Kidney (tissue), 14 donors: ENCODE results near the gene GLRA2. TPM values are rescaled to one million over a fixed set of nuclear protein-coding genes. Genes with fewer than 3 reads are reported as not detected.

Experiments
- DNase-seq, 5 donors: peaks; one replicate each; pipeline ENCODE4 v3.0.0-alpha.2; 2013 to 2020
- FAIRE-seq: peaks from 2 replicates; lab custom pipeline; 2012; peaks lifted over from hg19 to GRCh38; lab: Jason Lieb, UNC
- H3K27ac ChIP-seq, 2 donors: one replicate each; pipeline ENCODE4 v1.7.0; 2013; ENCODE audit warnings: low read depth in 2 of 2, low read length in 2 of 2, inconsistent platforms in 1 of 2
- H3K27me3 ChIP-seq: one replicate; pipeline ENCODE4 v1.7.1; 2013; ENCODE audit warnings: low read length, inconsistent platforms; ENCODE audit not compliant: control insufficient read depth, insufficient read depth
- H3K36me3 ChIP-seq, 3 donors: one replicate each; pipeline versions ENCODE4 v1.7.0 to v1.7.1; 2013; ENCODE audit warnings: low read length in 3 of 3, control low read depth in 1 of 3, inconsistent platforms in 1 of 3; ENCODE audit not compliant: insufficient read depth in 3 of 3, control insufficient read depth in 2 of 3
- H3K4me1 ChIP-seq, 3 donors: one replicate each; pipeline versions ENCODE4 v1.7.0 to v1.7.1; 2013; ENCODE audit warnings: low read length in 3 of 3, inconsistent platforms in 1 of 3, low read depth in 1 of 3; ENCODE audit not compliant: control insufficient read depth in 2 of 3, insufficient read depth in 2 of 3
- H3K4me3 ChIP-seq, 3 donors: one replicate each; pipeline versions ENCODE4 v1.7.0 to v1.8.1; 2013; ENCODE audit warnings: low read length in 3 of 3, control low read depth in 1 of 3, inconsistent platforms in 1 of 3
- H3K9ac ChIP-seq, 3 donors: one replicate each; pipeline versions ENCODE4 v1.7.0 to v1.7.1; 2013; ENCODE audit warnings: low read length in 3 of 3, control low read depth in 1 of 3, inconsistent platforms in 1 of 3
- H3K9me3 ChIP-seq, 3 donors: one replicate each; pipeline versions ENCODE4 v1.7.0 to v1.7.1; 2013; ENCODE audit warnings: low read length in 3 of 3, control low read depth in 1 of 3, inconsistent platforms in 1 of 3; ENCODE audit not compliant: control insufficient read depth in 2 of 3, insufficient read depth in 1 of 3
- intact Hi-C: fragments of 100-400 bp; cut with DNase I; formaldehyde crosslinking; loops from one replicate; pipeline ENCODE4 v1.11.1; 2022
- polyA plus RNA-seq: library from polyadenylated mRNA; stranded (reverse); fragments of 350-450 nt; fragmentation: Illumina TruSeq; extraction: RNeasy Lipid Tissue Mini Kit (QIAGEN cat#74804); gene quantifications from one replicate; pipeline ENCODE4 v1.2.3, GENCODE V29; 2014; ENCODE audit warnings: low read depth, low replicate concordance; ENCODE audit not compliant: insufficient read depth
- total RNA-seq: library from RNA; stranded (reverse); fragmentation: NEBNext Ultra II Directional; extraction: Animal tissue kit (Norgen Biotek cat#: 25700); gene quantifications from one replicate; pipeline ENCODE4 v1.2.1, GENCODE V29; 2021
- TF ChIP-seq, protein P1 (sequence below): IDR thresholded peaks from 3 replicates; pipeline ENCODE4 v1.5.1; 2012; ENCODE audit warnings: mild to moderate bottlenecking, moderate library complexity, borderline replicate concordance; ENCODE audit not compliant: insufficient read depth; ENCODE audit errors: extremely low read depth
- donor health status: control.
- donor health status: control.
- donor health status: control.
- donor health status: control.
- donor health status: control.
- donor health status: DM: yes; HTN: yes; CAD: no.
- donor health status: Normal renal cell carcinoma (clear cell type).

Gene GLRA2
- total and polyA plus RNA-seq, 2 donors from 2014 or later = not detected

DNA sequence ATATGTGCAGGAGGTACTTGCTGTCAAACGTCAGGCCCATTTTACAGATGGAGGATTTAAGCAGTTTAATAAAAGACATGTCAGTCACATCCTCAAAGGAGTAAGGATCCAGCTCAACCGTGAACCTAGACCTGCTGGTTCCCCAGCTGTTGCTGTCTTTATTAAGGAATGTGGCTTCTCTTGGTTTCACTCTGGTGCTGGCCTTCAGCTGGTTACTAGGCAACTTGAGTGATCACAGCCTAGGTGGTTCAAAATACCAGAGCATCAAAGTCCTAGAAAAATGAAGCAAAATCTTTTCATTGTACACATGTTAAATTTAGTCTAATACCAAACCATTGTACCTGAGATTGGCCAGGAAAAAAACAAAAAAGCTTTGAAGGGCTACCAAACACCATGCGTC is 32.7 kb upstream of the GLRA2 start:
- DNase-seq (peak in 1 of 5 donors; percentile 8), FAIRE-seq (no peak)
- Histone ChIP-seq H3K9me3 (no peaks in the 10 kb centered on the region), H3K4me1 (no peaks in the 10 kb centered on the region), H3K4me3 (no peak overlapping the region), H3K9ac (no peak overlapping the region), H3K27me3 (no peaks in the 10 kb centered on the region), H3K27ac (peak overlapping the region; percentile 16 to 28), H3K36me3 (no peaks in the 10 kb centered on the region)
- intact Hi-C loops = no loop called here
- TF ChIP-seq, protein P1, sequence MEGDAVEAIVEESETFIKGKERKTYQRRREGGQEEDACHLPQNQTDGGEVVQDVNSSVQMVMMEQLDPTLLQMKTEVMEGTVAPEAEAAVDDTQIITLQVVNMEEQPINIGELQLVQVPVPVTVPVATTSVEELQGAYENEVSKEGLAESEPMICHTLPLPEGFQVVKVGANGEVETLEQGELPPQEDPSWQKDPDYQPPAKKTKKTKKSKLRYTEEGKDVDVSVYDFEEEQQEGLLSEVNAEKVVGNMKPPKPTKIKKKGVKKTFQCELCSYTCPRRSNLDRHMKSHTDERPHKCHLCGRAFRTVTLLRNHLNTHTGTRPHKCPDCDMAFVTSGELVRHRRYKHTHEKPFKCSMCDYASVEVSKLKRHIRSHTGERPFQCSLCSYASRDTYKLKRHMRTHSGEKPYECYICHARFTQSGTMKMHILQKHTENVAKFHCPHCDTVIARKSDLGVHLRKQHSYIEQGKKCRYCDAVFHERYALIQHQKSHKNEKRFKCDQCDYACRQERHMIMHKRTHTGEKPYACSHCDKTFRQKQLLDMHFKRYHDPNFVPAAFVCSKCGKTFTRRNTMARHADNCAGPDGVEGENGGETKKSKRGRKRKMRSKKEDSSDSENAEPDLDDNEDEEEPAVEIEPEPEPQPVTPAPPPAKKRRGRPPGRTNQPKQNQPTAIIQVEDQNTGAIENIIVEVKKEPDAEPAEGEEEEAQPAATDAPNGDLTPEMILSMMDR = no peak

DNA sequence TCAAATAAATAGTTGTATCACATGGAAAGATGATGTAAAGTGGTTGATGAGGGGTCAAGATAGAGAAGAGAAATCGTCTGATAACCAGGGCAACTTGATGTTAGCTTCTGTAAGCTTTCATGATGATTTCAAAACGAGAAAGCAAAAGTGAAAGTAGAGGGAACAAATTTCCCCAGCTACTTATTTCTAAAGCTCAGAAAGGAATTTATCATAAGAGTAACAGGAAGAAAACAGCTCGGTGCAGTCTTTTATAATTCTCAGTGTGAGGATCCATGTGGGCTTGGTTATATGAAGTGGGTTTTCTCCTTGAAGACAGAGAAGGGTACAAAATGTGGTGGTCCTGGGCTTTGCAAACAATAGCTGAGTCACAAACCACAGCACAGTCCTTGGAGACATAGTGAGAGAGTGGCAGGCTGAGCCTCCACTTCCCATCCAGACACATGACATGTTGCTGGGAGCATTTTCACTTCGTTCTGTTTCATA is 32.1 kb upstream of the GLRA2 start:
- Histone ChIP-seq H3K27me3 (no peaks in the 10 kb centered on the region), H3K4me1 (no peaks in the 10 kb centered on the region), H3K9ac (no peak overlapping the region), H3K27ac (peak overlapping the region; percentile 16 to 69), H3K36me3 (no peaks in the 10 kb centered on the region), H3K9me3 (no peaks in the 10 kb centered on the region), H3K4me3 (peak overlapping the region in 2 of 3 donors; percentile 16 to 39)
- TF ChIP-seq, protein P1 = no peak
- FAIRE-seq (no peak), DNase-seq (peak in 1 of 5 donors; percentile 23)
- intact Hi-C loops = no loop called here

DNA sequence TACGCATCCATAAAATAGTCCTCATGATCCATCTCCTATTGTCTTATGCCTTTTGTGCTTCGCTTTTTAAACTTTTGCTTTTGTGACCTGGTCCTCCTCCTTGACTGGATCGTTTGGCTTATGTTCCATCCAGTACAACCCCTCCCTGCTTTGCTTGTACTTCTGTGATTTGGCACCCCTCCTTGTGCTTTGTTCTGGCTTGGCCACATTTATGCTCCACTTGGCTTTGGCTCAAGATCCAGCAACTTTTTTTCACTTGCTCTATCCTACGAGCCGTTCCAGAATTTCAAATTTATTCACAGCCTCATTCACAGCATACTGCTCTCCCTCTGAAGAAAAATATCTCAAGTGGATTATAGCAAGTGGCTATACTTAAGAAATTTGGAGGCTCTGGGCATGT is 28.0 kb upstream of the GLRA2 start:
- FAIRE-seq = no peak
- Histone ChIP-seq H3K27me3 (no peaks in the 10 kb centered on the region), H3K4me3 (no peak overlapping the region), H3K9me3 (no peaks in the 10 kb centered on the region), H3K27ac (no peak overlapping the region), H3K36me3 (no peaks in the 10 kb centered on the region), H3K9ac (no peak overlapping the region), H3K4me1 (no peaks in the 10 kb centered on the region)
- intact Hi-C loops = no loop called here
- peak in 1 of 5 donors; percentile 6 for DNase-seq
- TF ChIP-seq, protein P1 = no peak
